Measurements from ENCODE around the gene PTPN6.

PTPN6 gene

DNA sequence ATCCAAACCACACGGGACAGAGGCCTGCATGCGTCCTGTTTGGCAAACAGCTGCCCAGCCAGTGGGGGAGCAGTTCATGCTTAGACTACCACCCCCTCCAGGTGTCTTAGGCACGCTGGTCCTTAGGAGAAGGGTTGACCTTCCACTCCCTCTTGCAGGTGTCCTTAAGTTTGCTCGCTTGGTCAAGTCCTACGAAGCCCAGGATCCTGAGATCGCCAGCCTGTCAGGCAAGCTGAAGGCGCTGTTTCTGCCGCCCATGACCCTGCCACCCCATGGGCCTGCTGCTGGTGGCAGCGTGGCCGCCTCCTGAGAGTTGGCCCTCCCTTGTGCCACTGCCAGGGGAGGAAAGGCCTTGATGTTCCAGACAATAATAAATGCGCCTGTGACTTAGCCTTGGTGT is 5.5 kb upstream of the PTPN6 start:
- Histone ChIP-seq H3K27me3 (ENCODE audit: control insufficient read depth, insufficient read depth, low read length) (no peaks in the 10 kb centered on the region), H3K9me3 (replicated peaks; ENCODE audit: low read length) (no peaks in the 10 kb centered on the region), H3K9ac (ENCODE audit: low read depth, low read length) (peak overlapping the region; percentile 81), H3K4me2 (ENCODE audit: low read length) (peak overlapping the region; percentile 95), H3K4me1 (ENCODE audit: control insufficient read depth, insufficient read depth, low read length) (peaks cover 18% of the 10 kb centered on the region), H3K4me3 (ENCODE audit: low read length) (no peak overlapping the region), H3K36me3 (ENCODE audit: insufficient read depth, low read length) (peaks cover 16% of the 10 kb centered on the region)

DNA sequence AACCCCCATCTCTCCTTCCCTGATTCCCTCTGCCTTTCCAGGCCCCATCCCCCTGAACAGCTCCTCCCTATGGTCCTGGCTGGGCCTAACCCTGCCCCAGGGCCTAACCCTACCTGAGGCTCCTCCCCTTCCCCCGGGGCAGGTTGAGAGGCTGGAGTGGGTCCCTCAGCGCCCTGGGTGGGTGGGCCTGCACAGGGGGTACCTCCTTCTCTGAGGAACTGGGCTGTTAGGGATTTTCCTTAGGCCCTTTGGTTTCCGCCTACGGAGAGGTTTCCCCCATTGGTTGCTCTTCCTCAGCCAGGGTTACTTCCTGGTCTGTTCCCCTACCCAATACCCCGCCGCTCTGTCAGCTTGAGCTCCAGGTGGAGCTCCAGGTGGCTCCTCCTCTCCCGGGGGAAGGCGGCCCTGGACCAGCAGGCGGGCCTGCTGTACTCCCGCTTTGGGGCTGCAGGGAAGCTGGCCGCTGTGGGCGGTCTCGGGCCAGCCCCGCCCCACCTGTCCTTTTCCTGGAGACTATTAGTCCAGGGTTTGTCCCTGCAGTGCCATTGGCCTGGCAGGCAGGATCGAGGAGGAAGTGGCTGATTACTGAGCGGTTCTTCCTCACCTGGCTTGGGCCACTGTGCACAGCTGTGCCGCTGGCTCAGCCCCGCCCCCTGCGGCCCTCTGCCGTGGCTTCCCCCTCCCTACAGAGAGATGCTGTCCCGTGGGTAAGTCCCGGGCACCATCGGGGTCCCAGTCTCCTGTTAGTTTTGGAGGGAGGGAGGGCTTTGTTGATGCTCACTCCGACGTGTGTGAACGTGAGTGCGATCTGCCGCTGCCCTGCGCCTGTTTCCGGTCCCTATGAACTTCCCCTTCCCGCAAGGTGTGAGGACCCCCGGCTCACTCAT is 4.9 kb upstream of the PTPN6 start:
- Histone ChIP-seq H3K9ac (ENCODE audit: low read depth, low read length) (no peak overlapping the region), H3K9me3 (replicated peaks; ENCODE audit: low read length) (no peaks in the 10 kb centered on the region), H3K27me3 (ENCODE audit: control insufficient read depth, insufficient read depth, low read length) (no peaks in the 10 kb centered on the region), H3K4me1 (ENCODE audit: control insufficient read depth, insufficient read depth, low read length) (peaks cover 18% of the 10 kb centered on the region), H3K4me2 (ENCODE audit: low read length) (no peak overlapping the region), H3K36me3 (ENCODE audit: insufficient read depth, low read length) (peaks cover 10% of the 10 kb centered on the region), H3K4me3 (ENCODE audit: low read length) (no peak overlapping the region)

GRCh38 chr12:6946920-6947374 is 4.2 kb upstream of the PTPN6 start:
- Histone ChIP-seq H3K27me3 (ENCODE audit: control insufficient read depth, insufficient read depth, low read length) (no peaks in the 10 kb centered on the region), H3K9ac (ENCODE audit: low read depth, low read length) (no peak overlapping the region), H3K9me3 (replicated peaks; ENCODE audit: low read length) (no peaks in the 10 kb centered on the region), H3K4me2 (ENCODE audit: low read length) (no peak overlapping the region), H3K4me1 (ENCODE audit: control insufficient read depth, insufficient read depth, low read length) (peaks cover 18% of the 10 kb centered on the region), H3K4me3 (ENCODE audit: low read length) (no peak overlapping the region), H3K36me3 (ENCODE audit: insufficient read depth, low read length) (peaks cover 5% of the 10 kb centered on the region)

GRCh38 chr12:6947615-6948014 is 3.5 kb upstream of the PTPN6 start:
- no peaks in the 10 kb centered on the region for H3K27me3 ChIP-seq (ENCODE audit: control insufficient read depth, insufficient read depth, low read length)
- peaks cover 5% of the 10 kb centered on the region for H3K36me3 ChIP-seq (ENCODE audit: insufficient read depth, low read length)
- H3K9ac ChIP-seq (ENCODE audit: low read depth, low read length): no peak overlapping the region
- no peaks in the 10 kb centered on the region for H3K9me3 ChIP-seq (replicated peaks; ENCODE audit: low read length)
- peaks cover 14% of the 10 kb centered on the region for H3K4me1 ChIP-seq (ENCODE audit: control insufficient read depth, insufficient read depth, low read length)
- no peak overlapping the region for H3K4me3 ChIP-seq (ENCODE audit: low read length)
- H3K4me2 ChIP-seq (ENCODE audit: low read length): no peak overlapping the region

DNA sequence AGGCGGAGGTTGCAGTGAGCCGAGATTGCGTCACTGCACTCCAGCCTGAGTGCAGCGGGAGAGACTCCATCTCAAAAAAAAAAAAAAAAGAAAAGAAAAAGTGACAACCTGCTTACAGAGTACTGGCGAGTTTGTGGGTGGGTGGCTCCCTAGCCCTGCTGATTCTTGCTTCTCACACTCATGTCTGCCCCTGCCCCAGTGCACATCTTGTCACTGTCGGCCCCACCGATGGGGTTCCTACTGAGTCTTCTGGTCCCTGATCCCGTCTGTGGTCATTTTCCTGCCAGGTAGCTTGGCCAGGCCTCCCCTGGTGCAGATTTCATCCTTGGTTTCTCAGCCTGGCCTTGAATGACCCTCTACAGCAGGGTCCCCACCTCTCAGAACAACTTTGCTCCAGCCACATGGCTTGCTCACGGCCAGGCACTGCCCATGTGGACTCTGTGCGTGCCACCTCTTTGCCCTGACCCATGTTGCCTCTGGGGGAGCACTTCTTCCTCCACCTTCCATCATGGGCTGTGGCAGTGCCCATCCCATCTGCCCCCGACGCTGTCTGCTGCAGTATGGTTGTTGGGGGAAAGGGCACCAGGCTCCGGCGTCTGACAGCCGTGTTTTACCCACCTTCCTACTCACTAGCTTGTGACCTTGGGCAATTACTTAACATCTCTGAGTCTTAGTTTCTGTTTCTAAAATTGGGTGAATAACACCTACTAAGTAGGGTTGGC is 2.1 kb upstream of the PTPN6 start:
- peaks cover 5% of the 10 kb centered on the region for H3K36me3 ChIP-seq (ENCODE audit: insufficient read depth, low read length)
- no peaks in the 10 kb centered on the region for H3K9me3 ChIP-seq (replicated peaks; ENCODE audit: low read length)
- H3K4me2 ChIP-seq (ENCODE audit: low read length): no peak overlapping the region
- H3K9ac ChIP-seq (ENCODE audit: low read depth, low read length): no peak overlapping the region
- H3K4me3 ChIP-seq (ENCODE audit: low read length): no peak overlapping the region
- peaks cover 7% of the 10 kb centered on the region for H3K4me1 ChIP-seq (ENCODE audit: control insufficient read depth, insufficient read depth, low read length)
- H3K27me3 ChIP-seq (ENCODE audit: control insufficient read depth, insufficient read depth, low read length): no peaks in the 10 kb centered on the region

GRCh38 chr12:6950401-6950801 is 755 bp upstream of the PTPN6 start:
- Histone ChIP-seq H3K4me2 (ENCODE audit: low read length) (no peak overlapping the region), H3K4me3 (ENCODE audit: low read length) (no peak overlapping the region), H3K4me1 (ENCODE audit: control insufficient read depth, insufficient read depth, low read length) (peaks cover 2% of the 10 kb centered on the region), H3K27me3 (ENCODE audit: control insufficient read depth, insufficient read depth, low read length) (no peaks in the 10 kb centered on the region), H3K9me3 (replicated peaks; ENCODE audit: low read length) (no peaks in the 10 kb centered on the region), H3K9ac (ENCODE audit: low read depth, low read length) (no peak overlapping the region), H3K36me3 (ENCODE audit: insufficient read depth, low read length) (peaks cover 5% of the 10 kb centered on the region)

- Histone ChIP-seq H3K4me1 (ENCODE audit: control insufficient read depth, insufficient read depth, low read length) (no peaks in the 10 kb centered on the region), H3K9me3 (replicated peaks; ENCODE audit: low read length) (no peaks in the 10 kb centered on the region), H3K36me3 (ENCODE audit: insufficient read depth, low read length) (no peaks in the 10 kb centered on the region), H3K9ac (ENCODE audit: low read depth, low read length) (no peak overlapping the region), H3K4me3 (ENCODE audit: low read length) (no peak overlapping the region), H3K4me2 (ENCODE audit: low read length) (no peak overlapping the region), H3K27me3 (ENCODE audit: control insufficient read depth, insufficient read depth, low read length) (no peaks in the 10 kb centered on the region)
Measured at GRCh38 chr12:6951551-6952120, 480 bp downstream of the PTPN6 start.

DNA sequence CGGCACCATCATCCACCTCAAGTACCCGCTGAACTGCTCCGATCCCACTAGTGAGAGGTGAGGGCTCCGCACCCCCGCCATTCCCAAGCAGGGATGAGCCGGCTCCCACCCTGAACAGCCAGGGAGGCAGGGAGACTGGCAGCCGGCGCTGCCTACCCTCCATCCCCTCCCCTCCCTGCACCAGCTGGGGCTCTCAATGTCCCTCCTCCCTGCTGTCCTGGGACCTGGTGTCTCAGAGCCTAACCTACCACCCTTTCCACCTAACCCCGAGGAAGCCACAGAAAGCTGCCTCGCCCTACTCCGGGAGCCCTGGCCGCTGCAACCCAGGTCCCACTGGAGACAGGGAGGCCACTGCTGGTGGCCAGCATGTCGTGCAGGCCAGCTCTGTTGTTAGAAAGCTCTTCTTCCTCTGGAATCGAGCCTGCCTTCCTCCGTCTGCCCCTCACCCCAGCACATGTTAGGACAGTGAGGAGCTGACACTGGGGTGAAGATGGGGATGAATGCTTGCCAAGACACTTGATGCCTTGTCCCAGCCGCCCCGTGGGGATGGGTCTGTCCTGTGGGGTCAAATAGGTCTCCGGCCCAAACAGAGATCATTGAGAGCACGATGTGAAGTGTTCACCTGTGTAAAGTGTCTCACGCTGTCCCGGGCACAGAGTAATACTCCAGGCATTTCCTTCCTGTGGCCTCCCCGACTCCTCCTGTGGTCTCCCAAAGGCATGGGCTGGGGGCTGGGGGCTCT is 1.1 kb downstream of the PTPN6 start:
- H3K4me1 ChIP-seq (ENCODE audit: control insufficient read depth, insufficient read depth, low read length): no peaks in the 10 kb centered on the region
- no peaks in the 10 kb centered on the region for H3K36me3 ChIP-seq (ENCODE audit: insufficient read depth, low read length)
- H3K4me2 ChIP-seq (ENCODE audit: low read length): no peak overlapping the region
- H3K9ac ChIP-seq (ENCODE audit: low read depth, low read length): no peak overlapping the region
- no peaks in the 10 kb centered on the region for H3K27me3 ChIP-seq (ENCODE audit: control insufficient read depth, insufficient read depth, low read length)
- H3K9me3 ChIP-seq (replicated peaks; ENCODE audit: low read length): no peaks in the 10 kb centered on the region
- no peak overlapping the region for H3K4me3 ChIP-seq (ENCODE audit: low read length)

DNA sequence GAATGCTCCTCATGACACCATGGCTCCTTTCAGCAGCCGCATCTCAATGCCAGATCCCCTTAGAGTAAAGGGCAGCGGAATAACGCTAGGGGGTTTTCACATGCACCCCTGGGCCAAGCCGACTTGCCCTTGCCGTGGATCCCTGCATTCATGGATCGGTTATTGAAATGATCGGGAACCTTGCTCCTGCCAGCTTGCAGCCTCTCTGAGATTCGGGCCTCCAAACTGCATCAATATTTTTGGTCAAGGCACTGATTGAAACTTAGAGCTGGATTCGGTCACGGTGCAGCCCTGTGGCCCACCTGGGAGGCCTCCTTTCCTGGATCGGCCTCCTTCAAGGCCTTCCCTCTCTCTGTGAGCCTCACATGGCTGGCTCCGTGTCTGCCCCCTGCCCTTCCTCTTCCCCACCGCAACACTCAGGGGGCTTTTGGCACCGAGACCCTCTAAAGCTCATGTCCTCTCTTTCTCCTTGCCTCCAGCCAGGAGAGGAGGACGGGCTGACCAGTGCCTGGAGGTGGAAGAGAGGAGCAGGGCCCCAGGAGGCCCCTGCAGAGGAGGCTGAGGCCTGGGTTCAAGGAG is 1.8 kb downstream of the PTPN6 start:
- Histone ChIP-seq H3K27me3 (ENCODE audit: control insufficient read depth, insufficient read depth, low read length) (no peaks in the 10 kb centered on the region), H3K36me3 (ENCODE audit: insufficient read depth, low read length) (no peaks in the 10 kb centered on the region), H3K9ac (ENCODE audit: low read depth, low read length) (no peak overlapping the region), H3K4me2 (ENCODE audit: low read length) (no peak overlapping the region), H3K9me3 (replicated peaks; ENCODE audit: low read length) (no peaks in the 10 kb centered on the region), H3K4me3 (ENCODE audit: low read length) (no peak overlapping the region), H3K4me1 (ENCODE audit: control insufficient read depth, insufficient read depth, low read length) (no peaks in the 10 kb centered on the region)

- no peaks in the 10 kb centered on the region for H3K9me3 ChIP-seq (replicated peaks; ENCODE audit: low read length)
- no peak overlapping the region for H3K4me3 ChIP-seq (ENCODE audit: low read length)
- no peak overlapping the region for H3K4me2 ChIP-seq (ENCODE audit: low read length)
- no peaks in the 10 kb centered on the region for H3K4me1 ChIP-seq (ENCODE audit: control insufficient read depth, insufficient read depth, low read length)
- no peak overlapping the region for H3K9ac ChIP-seq (ENCODE audit: low read depth, low read length)
- no peaks in the 10 kb centered on the region for H3K27me3 ChIP-seq (ENCODE audit: control insufficient read depth, insufficient read depth, low read length)
- no peaks in the 10 kb centered on the region for H3K36me3 ChIP-seq (ENCODE audit: insufficient read depth, low read length)
Measured at GRCh38 chr12:6953442-6954315, 2.5 kb downstream of the PTPN6 start.
